DOHH2 (cell line): Measurements from ENCODE around the gene ANKRD37.

ENCODE experiments used
- EZH2phosphoT487 ChIP-seq: fragments of 200-600 bp; sonication (generic); IDR thresholded peaks from 2 replicates; pipeline ENCODE4 v1.6.1; 2017; ENCODE audit warnings: borderline replicate concordance, mild to moderate bottlenecking, antibody characterized with exemption, low read length, moderate library complexity, mixed read lengths
- TF ChIP-seq, protein P1 (sequence below): fragments of 200-600 bp; sonication (generic); IDR thresholded peaks from one replicate; pipeline ENCODE4 v1.5.1; 2014; ENCODE audit warnings: antibody characterized with exemption, mild to moderate bottlenecking, low read depth, low read length; ENCODE audit not compliant: poor library complexity, severe bottlenecking

DNA sequence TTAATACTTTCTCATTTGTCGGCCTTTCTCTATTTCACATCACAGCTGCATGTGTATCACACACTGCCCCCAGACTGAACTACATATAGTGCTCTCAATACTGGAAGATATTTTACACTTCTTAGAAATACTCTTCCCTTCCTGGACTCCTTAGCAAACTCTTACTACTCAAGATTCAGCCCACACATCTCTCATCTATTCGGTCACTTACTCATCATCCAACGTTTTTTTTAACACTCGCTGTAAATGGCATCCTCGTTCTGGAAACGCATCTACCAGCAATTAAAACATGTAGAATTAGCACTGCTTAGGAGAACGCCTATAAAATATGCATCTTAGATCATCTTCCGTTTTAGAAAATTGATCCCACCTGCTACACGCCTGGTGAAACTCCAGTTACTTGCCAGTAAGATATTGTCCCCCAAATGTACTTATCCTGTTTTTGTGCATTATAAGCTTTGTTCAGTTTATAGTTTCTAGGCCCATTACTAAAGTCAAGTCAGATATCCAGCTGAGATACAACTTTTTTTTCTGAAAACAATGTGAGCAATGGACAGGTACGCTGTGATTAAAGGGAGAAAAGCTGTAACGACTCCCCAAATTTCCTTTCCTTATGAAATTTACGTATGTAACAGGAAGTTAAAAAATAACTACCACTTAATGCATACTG, 1.9 kb upstream of the ANKRD37 start:
- TF ChIP-seq, protein P1, sequence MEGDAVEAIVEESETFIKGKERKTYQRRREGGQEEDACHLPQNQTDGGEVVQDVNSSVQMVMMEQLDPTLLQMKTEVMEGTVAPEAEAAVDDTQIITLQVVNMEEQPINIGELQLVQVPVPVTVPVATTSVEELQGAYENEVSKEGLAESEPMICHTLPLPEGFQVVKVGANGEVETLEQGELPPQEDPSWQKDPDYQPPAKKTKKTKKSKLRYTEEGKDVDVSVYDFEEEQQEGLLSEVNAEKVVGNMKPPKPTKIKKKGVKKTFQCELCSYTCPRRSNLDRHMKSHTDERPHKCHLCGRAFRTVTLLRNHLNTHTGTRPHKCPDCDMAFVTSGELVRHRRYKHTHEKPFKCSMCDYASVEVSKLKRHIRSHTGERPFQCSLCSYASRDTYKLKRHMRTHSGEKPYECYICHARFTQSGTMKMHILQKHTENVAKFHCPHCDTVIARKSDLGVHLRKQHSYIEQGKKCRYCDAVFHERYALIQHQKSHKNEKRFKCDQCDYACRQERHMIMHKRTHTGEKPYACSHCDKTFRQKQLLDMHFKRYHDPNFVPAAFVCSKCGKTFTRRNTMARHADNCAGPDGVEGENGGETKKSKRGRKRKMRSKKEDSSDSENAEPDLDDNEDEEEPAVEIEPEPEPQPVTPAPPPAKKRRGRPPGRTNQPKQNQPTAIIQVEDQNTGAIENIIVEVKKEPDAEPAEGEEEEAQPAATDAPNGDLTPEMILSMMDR: no peak
- no peak for TF ChIP-seq EZH2phosphoT487
